SK-N-MC (cell line): ENCODE data around the gene KPNB1.

Experiments
- DNase-seq: peaks from one replicate; pipeline ENCODE4 v3.0.0-alpha.2; 2011; ENCODE audit warnings: low read depth, low spot score
- H3K27ac ChIP-seq: fragments of 200-600 bp; sonication (generic); 2 replicates; pipeline ENCODE4 v1.5.1; 2016; ENCODE audit warnings: mixed run types
- H3K36me3 ChIP-seq: fragments of 200-600 bp; sonication (generic); 2 replicates; pipeline ENCODE4 v1.6.1; 2017; ENCODE audit warnings: antibody characterized with exemption, low read length, mixed read lengths; ENCODE audit not compliant: insufficient read depth
- H3K4me3 ChIP-seq: fragments of 200-600 bp; sonication (generic); 2 replicates; pipeline ENCODE4 v1.5.1; 2016
- H3K9ac ChIP-seq: fragments of 200-600 bp; sonication (generic); 2 replicates; pipeline ENCODE4 v1.8.0; 2017; ENCODE audit warnings: mixed run types, mixed read lengths; ENCODE audit not compliant: insufficient read length
- H3K9me3 ChIP-seq: fragments of 200-600 bp; sonication (generic); 2 replicates; pipeline ENCODE4 v1.6.1; 2017; ENCODE audit warnings: low read depth, mild to moderate bottlenecking, antibody characterized with exemption, low read length, moderate library complexity, mixed read lengths
- EZH2 ChIP-seq: fragments of 200-600 bp; sonication (generic); IDR thresholded peaks from one replicate; pipeline ENCODE4 v1.6.1; 2017; ENCODE audit warnings: antibody characterized with exemption
- FOXP2 ChIP-seq: optimal IDR thresholded peaks from 2 replicates; pipeline ENCODE3; 2011; ENCODE audit warnings: mild to moderate bottlenecking, moderate library complexity; ENCODE audit not compliant: insufficient read depth; ENCODE audit errors: extremely low read length, control extremely low read depth
- POLR2AphosphoS5 ChIP-seq: IDR thresholded peaks from 2 replicates; pipeline ENCODE4 v1.6.1; 2012; ENCODE audit warnings: mild to moderate bottlenecking, low read depth, low read length, borderline replicate concordance

The KPNB1 gene

DNA sequence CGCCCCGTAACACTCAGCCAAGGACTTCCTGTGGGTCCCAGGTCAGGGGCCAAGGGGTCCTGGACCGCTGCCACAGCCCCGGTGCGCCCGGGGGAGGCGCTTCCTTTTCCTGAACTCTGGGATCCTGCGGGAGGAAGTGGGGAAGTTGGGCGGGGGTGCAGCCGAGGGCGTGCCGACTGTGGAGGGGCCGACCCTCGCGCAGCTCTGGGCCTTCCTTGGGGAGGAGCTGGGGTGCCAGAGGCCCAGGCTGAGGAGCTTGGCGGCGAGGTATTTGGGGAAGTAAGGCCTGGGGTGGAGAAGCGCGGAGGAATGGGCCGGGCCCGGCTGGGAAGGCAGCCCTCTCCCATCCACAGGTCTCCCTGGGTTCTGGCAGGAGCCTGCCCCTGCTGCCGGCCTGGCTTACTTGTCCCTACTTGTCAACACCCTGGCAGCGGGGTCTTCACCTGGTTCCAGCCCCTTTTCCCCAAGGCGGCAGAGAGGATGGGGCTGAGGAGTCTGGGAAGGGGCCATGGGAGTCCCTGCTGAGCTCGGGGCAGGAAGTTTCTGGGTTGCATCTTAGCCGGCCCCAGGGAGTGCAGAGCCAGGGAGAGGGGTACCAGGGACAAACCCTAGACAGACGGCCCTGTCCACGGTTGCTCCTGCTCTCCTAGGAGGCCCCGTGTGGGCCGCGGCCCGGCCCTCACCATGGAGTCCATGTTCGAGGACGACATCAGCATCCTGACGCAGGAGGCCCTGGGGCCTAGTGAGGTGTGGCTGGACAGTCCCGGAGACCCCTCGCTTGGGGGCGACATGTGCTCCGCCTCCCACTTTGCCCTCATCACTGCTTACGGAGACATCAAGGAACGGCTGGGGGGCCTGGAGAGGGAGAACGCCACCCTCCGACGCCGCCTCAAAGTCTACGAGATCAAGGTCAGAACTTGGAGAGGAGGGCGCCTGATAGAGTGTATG is 46.0 kb downstream of the KPNB1 start:
- TF ChIP-seq FOXP2 (no peak), POLR2AphosphoS5 (peak; percentile 57; the same call in 1 of the 2 replicates)
- Histone ChIP-seq H3K27ac (peak overlapping the region; percentile 51; the same call in 1 of the 2 replicates), H3K9me3 (no peaks in the 10 kb centered on the region), H3K36me3 (peaks cover 10% of the 10 kb centered on the region; the same call in 1 of the 2 replicates), H3K9ac (peak overlapping the region; percentile 78), H3K4me3 (peak overlapping the region; percentile 79)
- DNase-seq, result no peak

DNA sequence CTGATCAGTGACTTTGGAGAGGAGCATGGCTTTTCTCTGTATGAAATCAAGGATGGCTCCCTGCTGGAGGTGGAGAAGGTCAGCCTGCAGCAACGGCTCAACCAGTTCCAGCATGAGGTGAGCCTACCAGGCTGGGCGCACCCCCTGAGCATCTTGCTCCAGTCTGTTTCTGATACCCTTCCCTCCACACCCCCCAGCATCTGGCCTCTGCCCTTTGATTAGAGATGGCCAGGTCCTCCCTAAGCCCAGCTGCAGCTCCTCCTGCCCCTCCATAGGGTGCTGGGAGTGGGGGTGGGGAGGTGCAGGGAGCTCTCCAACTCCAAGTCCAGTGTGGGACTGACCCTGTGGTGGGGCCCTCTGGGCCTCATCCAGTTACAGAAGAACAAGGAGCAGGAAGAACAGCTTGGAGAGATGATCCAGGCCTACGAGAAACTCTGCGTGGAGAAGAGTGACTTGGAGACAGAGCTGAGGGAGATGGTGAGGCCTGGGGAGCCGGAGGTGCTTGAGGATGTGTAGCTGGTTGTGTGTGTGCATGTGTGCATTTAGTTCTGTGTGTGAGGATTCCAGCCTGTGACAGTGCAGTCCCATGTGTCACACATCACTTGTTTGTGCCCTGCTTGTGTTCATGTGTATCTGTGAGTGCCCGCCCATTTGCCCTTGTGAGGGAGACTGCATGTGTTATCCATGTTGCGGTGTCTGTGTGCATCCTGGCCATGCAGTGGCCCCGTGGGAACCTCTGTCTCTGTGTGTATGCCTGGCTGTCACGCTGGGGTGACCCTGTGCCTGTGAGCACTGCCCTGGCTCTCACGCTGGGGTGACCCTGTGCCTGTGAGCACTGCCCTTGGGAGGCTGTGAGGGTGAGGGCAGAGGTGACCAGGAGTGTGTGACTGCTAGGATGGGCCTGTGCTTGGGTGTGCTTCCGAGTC is 47.3 kb downstream of the KPNB1 start:
- Histone ChIP-seq H3K4me3 (no peak overlapping the region), H3K36me3 (peaks cover 12% of the 10 kb centered on the region; the same call in 1 of the 2 replicates), H3K27ac (no peak overlapping the region), H3K9ac (no peak overlapping the region), H3K9me3 (no peaks in the 10 kb centered on the region)
- DNase-seq, result no peak
- TF ChIP-seq POLR2AphosphoS5, result no peak

DNA sequence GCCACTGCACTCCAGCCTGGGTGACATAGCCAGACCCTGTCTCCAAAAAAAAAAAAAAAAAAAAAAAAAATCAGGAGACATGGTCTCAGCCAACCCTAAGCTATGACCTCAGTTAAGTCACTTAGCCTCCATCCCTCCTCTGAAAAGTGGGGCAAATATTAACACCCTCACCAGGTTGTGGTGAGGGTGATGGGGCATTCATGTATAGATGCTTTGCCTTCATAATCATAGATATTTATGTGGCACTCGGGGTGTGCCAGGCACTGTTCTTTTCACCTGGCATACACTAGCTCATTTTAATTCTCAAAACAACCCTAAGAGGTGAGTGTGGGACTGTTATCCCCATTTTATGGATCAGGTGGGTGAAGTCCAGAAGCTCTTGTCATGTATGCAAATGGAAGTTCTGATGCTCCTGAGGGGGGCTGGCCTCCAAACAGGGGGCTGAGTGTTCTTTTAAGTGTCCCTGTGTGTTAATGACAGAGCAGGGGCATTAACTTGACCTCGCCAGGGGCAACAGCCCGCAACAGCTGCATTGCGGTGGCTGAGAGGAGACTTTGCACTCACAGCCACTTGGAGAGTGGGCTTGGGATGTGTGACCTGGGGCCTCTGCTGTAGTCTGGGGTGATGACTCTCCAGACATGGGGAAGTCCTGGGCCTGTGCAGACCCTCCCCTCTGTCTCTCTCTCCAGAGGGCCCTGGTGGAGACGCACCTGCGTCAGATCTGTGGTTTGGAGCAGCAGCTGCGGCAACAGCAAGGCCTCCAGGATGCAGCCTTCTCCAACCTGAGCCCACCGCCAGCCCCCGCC is 48.4 kb downstream of the KPNB1 start:
- H3K4me3 ChIP-seq, result no peak overlapping the region
- no peak overlapping the region for H3K27ac ChIP-seq
- no peaks in the 10 kb centered on the region for H3K9me3 ChIP-seq
- H3K9ac ChIP-seq, result no peak overlapping the region
- no peak for TF ChIP-seq EZH2
- TF ChIP-seq POLR2AphosphoS5, result no peak
- no peak for TF ChIP-seq FOXP2
- DNase-seq, result no peak
- peaks cover 12% of the 10 kb centered on the region; the same call in 1 of the 2 replicates for H3K36me3 ChIP-seq

- no peak for TF ChIP-seq FOXP2
- TF ChIP-seq POLR2AphosphoS5, result no peak
- TF ChIP-seq EZH2, result no peak
- H3K9ac ChIP-seq, result no peak overlapping the region
- no peak for DNase-seq
- H3K36me3 ChIP-seq, result peaks cover 12% of the 10 kb centered on the region; the same call in 1 of the 2 replicates
- H3K4me3 ChIP-seq, result no peak overlapping the region
- no peaks in the 10 kb centered on the region for H3K9me3 ChIP-seq
- H3K27ac ChIP-seq, result no peak overlapping the region
Observed at GRCh38 chr17:47698749-47699535, 49.2 kb downstream of the KPNB1 start.

DNA sequence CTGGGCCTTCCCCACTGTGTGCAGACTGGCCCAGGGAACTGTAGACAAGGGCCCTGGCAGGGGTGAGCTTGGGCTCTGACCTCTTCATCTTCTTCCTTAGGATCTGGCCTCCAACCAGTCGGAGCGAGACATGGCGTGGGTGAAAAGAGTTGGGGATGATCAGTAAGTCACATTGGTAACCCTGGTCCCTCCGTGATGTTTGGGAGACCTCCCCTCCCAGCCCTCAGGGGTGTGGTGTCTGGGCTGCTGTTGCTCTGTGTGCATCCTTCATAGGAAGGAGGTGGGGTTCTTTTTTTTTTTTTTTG is 49.8 kb downstream of the KPNB1 start:
- Histone ChIP-seq H3K9me3 (no peaks in the 10 kb centered on the region), H3K4me3 (no peak overlapping the region), H3K9ac (no peak overlapping the region), H3K36me3 (peaks cover 12% of the 10 kb centered on the region; the same call in 1 of the 2 replicates), H3K27ac (no peak overlapping the region)
- no peak for TF ChIP-seq POLR2AphosphoS5
- TF ChIP-seq FOXP2, result no peak
- TF ChIP-seq EZH2, result no peak
- DNase-seq, result no peak

DNA sequence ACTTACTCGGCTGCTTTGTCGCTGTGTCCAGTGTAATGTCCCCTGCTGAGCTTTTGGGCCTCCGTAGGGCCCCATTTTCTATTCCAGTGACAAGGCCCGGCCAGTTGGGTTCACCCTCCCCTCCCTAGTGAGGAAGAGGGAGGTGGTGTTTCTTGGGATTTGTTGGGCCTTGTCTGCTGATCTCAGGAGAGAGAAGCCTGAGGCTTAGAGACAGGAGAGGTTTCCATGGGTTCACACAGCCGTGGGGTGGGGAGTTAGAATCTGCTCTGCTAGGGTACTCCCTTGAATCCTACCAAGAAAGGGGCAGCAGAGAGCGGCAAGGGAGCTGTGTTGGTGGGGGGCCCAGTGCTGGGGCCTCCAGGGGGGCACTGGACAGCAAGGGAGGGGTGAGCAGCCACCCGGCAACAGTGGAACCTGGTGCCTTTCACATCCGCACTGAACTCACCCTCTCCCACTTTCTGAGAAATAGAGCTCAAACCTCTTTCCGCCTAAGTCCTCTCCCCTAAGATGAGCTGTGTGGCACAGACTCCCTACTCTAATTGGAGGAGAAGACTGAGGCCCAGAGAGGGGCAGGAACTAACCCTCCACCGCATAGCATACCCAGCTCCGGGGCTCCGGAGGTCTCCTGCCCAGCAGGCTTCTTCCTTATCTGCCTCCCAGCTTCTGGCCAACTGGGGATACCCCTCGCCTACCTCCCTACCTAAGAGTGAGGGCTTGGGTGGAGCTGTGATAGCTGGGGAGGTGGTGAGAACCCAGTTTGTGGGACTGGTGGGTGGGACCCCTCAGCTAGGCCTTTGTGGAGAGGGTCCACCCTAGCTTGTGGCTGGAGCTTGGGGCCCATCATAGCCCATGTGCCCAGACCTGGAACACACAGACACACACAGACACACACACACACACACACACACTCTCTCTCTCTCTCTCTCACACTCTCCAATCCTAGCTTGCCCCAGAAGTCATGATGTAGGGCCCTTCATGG is 51.0 kb downstream of the KPNB1 start:
- Histone ChIP-seq H3K9ac (no peak overlapping the region), H3K36me3 (peaks cover 12% of the 10 kb centered on the region; the same call in 1 of the 2 replicates), H3K9me3 (no peaks in the 10 kb centered on the region), H3K27ac (no peak overlapping the region), H3K4me3 (no peak overlapping the region)
- DNase-seq, result no peak
- TF ChIP-seq FOXP2 (no peak), POLR2AphosphoS5 (no peak), EZH2 (no peak)
